Nucleus accumbens (tissue), 56 donors: ENCODE measurements around the gene PLBD1.

Experiments used
- DNase-seq, 56 donors: peaks; one replicate each; lab custom pipeline; 2025; lab: John Stamatoyannopoulos, UW

The PLBD1 gene

GRCh38 chr12:14510574-14510973 lies 57.1 kb downstream of the PLBD1 start:
- DNase-seq: no peak

GRCh38 chr12:14505626-14506596 lies 61.8 kb downstream of the PLBD1 start:
- DNase-seq: no peak

- no peak for DNase-seq
Observed at GRCh38 chr12:14495326-14495725, 72.4 kb downstream of the PLBD1 start.

- no peak for DNase-seq
Observed at GRCh38 chr12:14482886-14483285, 84.8 kb downstream of the PLBD1 start.

GRCh38 chr12:14482361-14482760 lies 85.3 kb downstream of the PLBD1 start:
- DNase-seq: no peak

GRCh38 chr12:14481201-14481600 lies 86.5 kb downstream of the PLBD1 start:
- no peak for DNase-seq

- no peak for DNase-seq
Observed at GRCh38 chr12:14479004-14479403, 88.7 kb downstream of the PLBD1 start.

GRCh38 chr12:14473707-14474287 lies 93.9 kb downstream of the PLBD1 start:
- no peak for DNase-seq

- DNase-seq: no peak
Observed at GRCh38 chr12:14471497-14471896, 96.2 kb downstream of the PLBD1 start.

- no peak for DNase-seq
Observed at GRCh38 chr12:14460212-14460841, 107.4 kb downstream of the PLBD1 start.

GRCh38 chr12:14454098-14454907 lies 113.4 kb downstream of the PLBD1 start:
- no peak for DNase-seq
